ENCODE measurements around the gene SEPTIN12. TPM values are rescaled to one million over a fixed set of nuclear protein-coding genes. Genes with fewer than 3 reads are reported as not detected.

Gene SEPTIN12
- total and polyA plus RNA-seq, 2 donors (not counting 1 experiment from before 2014, with no cell fraction given) = 0.07 TPM; not detected in 1

GRCh38 chr16:4762205-4762604, 25.9 kb downstream of the SEPTIN12 start:
- no peak for ATAC-seq (ENCODE audit: low read depth)
- no peaks in the 10 kb centered on the region for H3K9me3 ChIP-seq (ENCODE audit: control extremely low read depth in 1 of 3, control insufficient read depth in 2 of 3, insufficient read depth in 1 of 3, low read length in 2 of 3)
- Mint-ChIP-seq H3K9me3 (ENCODE audit: insufficient read depth) (no peaks in the 10 kb centered on the region), H3K4me3 (no peak overlapping the region), H3K27me3 (no peaks in the 10 kb centered on the region), H3K27ac (no peak overlapping the region), H3K4me1 (peaks cover 13% of the 10 kb centered on the region)
- WGBS (ENCODE audit: insufficient coverage) = 97% methylated on average over 8 of the region's 9 CpGs
- no peak for DNase-seq
- intact Hi-C loops (cut with micrococcal nuclease) = no loop called here
- peaks cover 27% of the 10 kb centered on the region for H3K79me2 ChIP-seq (ENCODE audit: control insufficient read depth, insufficient read depth, low read length)
- H2AFZ ChIP-seq (ENCODE audit: insufficient read depth, low read depth, low read length, poor library complexity, severe bottlenecking) = no peak overlapping the region
- H3K9ac ChIP-seq (ENCODE audit: low read length) = no peak overlapping the region
- no peaks in the 10 kb centered on the region for H4K20me1 ChIP-seq (ENCODE audit: control insufficient read depth, insufficient read depth, low read length, poor library complexity, severe bottlenecking)
- no peak overlapping the region for H3K27ac ChIP-seq (ENCODE audit: low read length in 2 of 2)
- no peak for TF ChIP-seq EZH2 (IDR thresholded peaks at IDR 0.05; ENCODE audit: borderline replicate concordance, insufficient read depth, low read depth, low read length, poor library complexity, severe bottlenecking)
- TF ChIP-seq CTCF (IDR thresholded peaks at IDR 0.05) = no peak
- peaks cover 0 to 48% of the 10 kb centered on the region in 2 experiments for H3K36me3 ChIP-seq (replicated peaks in 1 of 2; ENCODE audit: control extremely low read depth in 1 of 2, control insufficient read depth in 1 of 2, extremely low read depth in 1 of 2, insufficient read depth in 2 of 2, low read length in 1 of 2)
- no peak overlapping the region for H3K4me3 ChIP-seq (ENCODE audit: control extremely low read depth in 1 of 5, extremely low read depth in 1 of 5, insufficient read depth in 1 of 5, low read depth in 2 of 5, low read length in 4 of 5)
- H3K27me3 ChIP-seq (replicated peaks in 1 of 4; ENCODE audit: control extremely low read depth in 1 of 4, control insufficient read depth in 3 of 4, insufficient read depth in 4 of 4, low read length in 3 of 4) = no peaks in the 10 kb centered on the region
- H3K4me2 ChIP-seq (replicated peaks; ENCODE audit: low read depth, low read length, poor library complexity, severe bottlenecking) = no peak overlapping the region
- ChIA-PET CTCF (no interaction called here), POLR2A (no interaction called here)
- peaks cover 7 to 14% of the 10 kb centered on the region in 2 donors for H3K4me1 ChIP-seq (ENCODE audit: control insufficient read depth in 2 of 2, insufficient read depth in 2 of 2, low read length in 2 of 2)

- Histone ChIP-seq H3K9me3 (ENCODE audit: control extremely low read depth in 1 of 3, control insufficient read depth in 2 of 3, insufficient read depth in 1 of 3, low read length in 2 of 3) (no peaks in the 10 kb centered on the region), H3K27ac (ENCODE audit: low read length in 2 of 2) (no peak overlapping the region), H3K27me3 (replicated peaks in 1 of 4; ENCODE audit: control extremely low read depth in 1 of 4, control insufficient read depth in 3 of 4, insufficient read depth in 4 of 4, low read length in 3 of 4) (no peaks in the 10 kb centered on the region), H4K20me1 (ENCODE audit: control insufficient read depth, insufficient read depth, low read length, poor library complexity, severe bottlenecking) (no peaks in the 10 kb centered on the region), H3K79me2 (ENCODE audit: control insufficient read depth, insufficient read depth, low read length) (peaks cover 15% of the 10 kb centered on the region), H3K9ac (ENCODE audit: low read length) (no peak overlapping the region), H2AFZ (ENCODE audit: insufficient read depth, low read depth, low read length, poor library complexity, severe bottlenecking) (no peak overlapping the region), H3K4me3 (ENCODE audit: control extremely low read depth in 1 of 5, extremely low read depth in 1 of 5, insufficient read depth in 1 of 5, low read depth in 2 of 5, low read length in 4 of 5) (no peak overlapping the region), H3K4me1 (ENCODE audit: control insufficient read depth in 2 of 2, insufficient read depth in 2 of 2, low read length in 2 of 2) (no peaks in the 10 kb centered on the region), H3K36me3 (replicated peaks in 1 of 2; ENCODE audit: control extremely low read depth in 1 of 2, control insufficient read depth in 1 of 2, extremely low read depth in 1 of 2, insufficient read depth in 2 of 2, low read length in 1 of 2) (peaks cover 0 to 57% of the 10 kb centered on the region in 2 experiments), H3K4me2 (replicated peaks; ENCODE audit: low read depth, low read length, poor library complexity, severe bottlenecking) (no peak overlapping the region)
- ChIA-PET CTCF (no interaction called here), POLR2A (no interaction called here)
- H3K27me3 Mint-ChIP-seq = no peaks in the 10 kb centered on the region
- H3K4me3 Mint-ChIP-seq = no peak overlapping the region
- H3K4me1 Mint-ChIP-seq = peaks cover 2% of the 10 kb centered on the region
- ATAC-seq (ENCODE audit: low read depth) (no peak), DNase-seq (no peak)
- no peaks in the 10 kb centered on the region for H3K9me3 Mint-ChIP-seq (ENCODE audit: insufficient read depth)
- 96% methylated on average over 22 of the region's 23 CpGs for WGBS (ENCODE audit: insufficient coverage)
- intact Hi-C loops (cut with micrococcal nuclease) = no loop called here
- TF ChIP-seq CTCF (IDR thresholded peaks at IDR 0.05) = no peak
- TF ChIP-seq EZH2 (IDR thresholded peaks at IDR 0.05; ENCODE audit: borderline replicate concordance, insufficient read depth, low read depth, low read length, poor library complexity, severe bottlenecking) = no peak
- no peak overlapping the region for H3K27ac Mint-ChIP-seq
Observed at GRCh38 chr16:4760221-4760910, 27.8 kb downstream of the SEPTIN12 start.

All from B cell (primary cell).